ENCODE data around the gene HCCS. TPM values are rescaled to one million over a fixed set of nuclear protein-coding genes. Genes with fewer than 3 reads are reported as not detected.

The HCCS gene
- total and polyA plus RNA-seq, 10 donors, result 8.9 to 23.5 (median 18.2) TPM

GRCh38 chrX:11100281-11101035, 10.7 kb upstream of the HCCS start:
- H3K27me3 ChIP-seq (replicated peaks in 1 of 7), result no peaks in the 10 kb centered on the region
- no peak for DNase-seq
- no peaks in the 10 kb centered on the region for H3K36me3 ChIP-seq
- TF ChIP-seq POLR2A (IDR thresholded peaks at IDR 0.05) (no peak), CTCF (IDR thresholded peaks at IDR 0.05 in 8 of 11, conservative IDR thresholded peaks at IDR 0.05 in 3 of 11) (peak in 1 of 11 experiments; percentile 5)
- H3K9me3 ChIP-seq, result no peaks in the 10 kb centered on the region
- H3K4me3 ChIP-seq, result no peak overlapping the region
- no peaks in the 10 kb centered on the region for H3K4me1 ChIP-seq
- intact Hi-C loops (cut with DNase I; ENCODE audit: low total_unique reads), result no loop called here
- WGBS, 5 donors, result 63 to 86% (median 81%) methylated on average over 10 of the region's 10 CpGs
- no peak overlapping the region for H3K27ac ChIP-seq

DNA sequence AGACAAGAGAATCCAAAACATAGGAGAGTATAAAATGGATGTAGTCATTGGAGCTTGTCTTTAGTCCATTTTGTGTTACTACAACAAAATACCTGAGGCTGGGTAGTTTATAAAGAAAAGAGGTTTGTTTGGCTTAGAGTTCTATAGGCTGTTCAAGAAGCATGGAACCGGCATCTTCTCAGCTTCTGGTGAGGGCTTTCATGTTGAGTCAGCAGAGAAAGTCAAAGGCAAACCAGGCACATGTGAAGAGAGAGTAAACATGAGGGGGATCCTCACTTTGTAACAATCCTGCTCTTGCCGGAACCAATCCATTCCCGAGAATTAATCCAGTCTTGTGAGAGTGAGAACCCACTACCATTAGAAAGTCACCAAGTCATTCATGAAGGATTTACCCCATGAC, 8.1 kb upstream of the HCCS start:
- TF ChIP-seq POLR2AphosphoS5 (IDR thresholded peaks at IDR 0.05) (no peak), CTCF (IDR thresholded peaks at IDR 0.05 in 8 of 11, conservative IDR thresholded peaks at IDR 0.05 in 3 of 11) (no peak), POLR2A (IDR thresholded peaks at IDR 0.05) (no peak)
- DNase-seq, result no peak
- intact Hi-C loops (cut with DNase I; ENCODE audit: low total_unique reads), result no loop called here
- Histone ChIP-seq H3K4me1 (no peaks in the 10 kb centered on the region), H3K27ac (no peak overlapping the region), H3K36me3 (no peaks in the 10 kb centered on the region), H3K4me3 (no peak overlapping the region), H3K9me3 (no peaks in the 10 kb centered on the region), H3K27me3 (replicated peaks in 1 of 7) (no peaks in the 10 kb centered on the region)
- 81 to 91% (median 83%) methylated on average over 3 of the region's 3 CpGs for WGBS, 5 donors

- Histone ChIP-seq H3K4me1 (no peaks in the 10 kb centered on the region), H3K27me3 (replicated peaks in 1 of 7) (no peaks in the 10 kb centered on the region), H3K9me3 (no peaks in the 10 kb centered on the region), H3K4me3 (no peak overlapping the region), H3K27ac (no peak overlapping the region), H3K36me3 (no peaks in the 10 kb centered on the region)
- no peak for DNase-seq
- intact Hi-C loops (cut with DNase I; ENCODE audit: low total_unique reads), result no loop called here
- TF ChIP-seq POLR2AphosphoS5 (IDR thresholded peaks at IDR 0.05) (no peak), POLR2A (IDR thresholded peaks at IDR 0.05) (no peak), CTCF (IDR thresholded peaks at IDR 0.05 in 8 of 11, conservative IDR thresholded peaks at IDR 0.05 in 3 of 11) (no peak)
- 58 to 86% (median 69%) methylated on average over 2 of the region's 2 CpGs for WGBS, 5 donors
Observed at GRCh38 chrX:11103751-11104150, 7.4 kb upstream of the HCCS start.

DNA sequence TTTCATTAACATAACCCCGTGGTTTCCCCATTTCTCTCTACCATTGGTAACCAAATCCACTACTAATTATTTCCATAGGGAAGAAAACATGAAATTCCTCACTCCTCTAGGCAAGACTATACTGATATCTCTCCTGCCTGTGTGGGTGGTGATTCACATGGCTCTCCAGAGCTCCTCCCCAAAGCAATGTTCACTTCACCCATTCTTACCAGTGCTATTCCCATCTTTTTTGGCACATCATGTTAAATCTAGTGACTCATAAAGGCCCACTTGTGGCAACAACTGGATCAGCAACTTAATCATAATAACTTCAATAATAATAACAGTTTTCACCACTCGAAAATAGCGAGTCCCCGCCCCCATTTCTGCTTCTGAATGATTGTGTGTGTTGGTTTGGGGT, 6.1 kb upstream of the HCCS start:
- WGBS, 5 donors, result 75 to 96% (median 93%) methylated on average over 4 of the region's 4 CpGs
- Histone ChIP-seq H3K27me3 (replicated peaks in 1 of 7) (no peaks in the 10 kb centered on the region), H3K4me3 (no peak overlapping the region), H3K36me3 (no peaks in the 10 kb centered on the region), H3K9me3 (no peaks in the 10 kb centered on the region), H3K27ac (no peak overlapping the region), H3K4me1 (no peaks in the 10 kb centered on the region)
- intact Hi-C loops (cut with DNase I; ENCODE audit: low total_unique reads), result no loop called here
- no peak for DNase-seq
- TF ChIP-seq CTCF (IDR thresholded peaks at IDR 0.05 in 8 of 11, conservative IDR thresholded peaks at IDR 0.05 in 3 of 11) (no peak), POLR2A (IDR thresholded peaks at IDR 0.05) (no peak), POLR2AphosphoS5 (IDR thresholded peaks at IDR 0.05) (no peak)
